ENCODE data around the gene TULP1. TPM values are rescaled to one million over a fixed set of nuclear protein-coding genes. Genes with fewer than 3 reads are reported as not detected.
"Not testable (repeated sequence)": the region's sequence is repeated elsewhere in the genome, so short reads cannot be mapped to it uniquely, and the experiment has no call there.

The TULP1 gene
- total RNA-seq, 2 donors from 2014 or later, result not detected

GRCh38 chr6:35515939-35516338, 3.2 kb upstream of the TULP1 start:
- H3K9me3 Mint-ChIP-seq; H3K27ac Mint-ChIP-seq; ATAC-seq; H3K36me3 Mint-ChIP-seq; H3K4me3 Mint-ChIP-seq; H3K4me1 Mint-ChIP-seq (ENCODE audit: low read depth in 2 of 2): not testable (repeated sequence)
- DNase-seq (ENCODE audit: low spot score), result peak; percentile 2
- H3K27me3 Mint-ChIP-seq, result peaks cover 6 to 12% of the 10 kb centered on the region in 2 donors

- Mint-ChIP-seq H3K36me3 (no peaks in the 10 kb centered on the region), H3K4me3 (no peak overlapping the region), H3K9me3 (no peaks in the 10 kb centered on the region), H3K4me1 (ENCODE audit: low read depth in 2 of 2) (peaks cover 0 to 2% of the 10 kb centered on the region in 2 donors), H3K27me3 (peaks cover 8 to 18% of the 10 kb centered on the region in 2 donors), H3K27ac (no peak overlapping the region)
- DNase-seq (ENCODE audit: low spot score), result no peak
- no peak for ATAC-seq
Measured at GRCh38 chr6:35514587-35514986, 1.9 kb upstream of the TULP1 start.

DNA sequence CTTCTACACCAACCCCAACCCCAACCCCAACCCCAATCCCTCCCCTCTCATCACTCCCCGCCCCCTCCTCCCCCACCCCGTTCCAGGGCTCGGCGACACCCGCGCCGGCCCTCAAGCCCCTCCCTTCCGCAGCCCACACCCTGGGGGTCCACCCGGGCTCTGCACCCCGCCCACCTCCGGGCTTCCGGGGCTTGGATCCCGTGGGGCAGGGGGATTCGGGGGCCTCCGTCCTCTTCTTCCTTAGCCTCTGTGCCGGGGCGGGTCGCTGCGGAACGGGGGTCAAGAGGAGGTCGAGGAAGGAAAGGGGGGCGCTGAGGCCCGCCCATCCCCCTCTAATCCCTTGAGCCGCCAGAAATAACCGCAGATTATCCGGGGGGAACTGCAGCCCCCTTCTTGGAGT, 690 bp downstream of the TULP1 start:
- DNase-seq (ENCODE audit: low spot score) (no peak), ATAC-seq (no peak)
- no peaks in the 10 kb centered on the region for H3K36me3 Mint-ChIP-seq
- H3K4me3 Mint-ChIP-seq, result no peak overlapping the region
- H3K9me3 Mint-ChIP-seq, result no peaks in the 10 kb centered on the region
- H3K4me1 Mint-ChIP-seq (ENCODE audit: low read depth in 2 of 2), result peaks cover 0 to 2% of the 10 kb centered on the region in 2 donors
- H3K27ac Mint-ChIP-seq, result no peak overlapping the region
- peaks cover 8 to 21% of the 10 kb centered on the region in 2 donors for H3K27me3 Mint-ChIP-seq

GRCh38 chr6:35511562-35511941, 1.1 kb downstream of the TULP1 start:
- peaks cover 0 to under 1% of the 10 kb centered on the region in 2 donors for H3K4me1 Mint-ChIP-seq (ENCODE audit: low read depth in 2 of 2)
- no peaks in the 10 kb centered on the region for H3K36me3 Mint-ChIP-seq
- H3K9me3 Mint-ChIP-seq, result no peaks in the 10 kb centered on the region
- peaks cover 10 to 21% of the 10 kb centered on the region in 2 donors for H3K27me3 Mint-ChIP-seq
- DNase-seq (ENCODE audit: low spot score) (no peak), ATAC-seq (no peak)
- H3K4me3 Mint-ChIP-seq, result no peak overlapping the region
- no peak overlapping the region for H3K27ac Mint-ChIP-seq

- no peak for DNase-seq (ENCODE audit: low spot score)
- Mint-ChIP-seq H3K4me1 (ENCODE audit: low read depth in 2 of 2) (no peaks in the 10 kb centered on the region), H3K27me3 (peaks cover 15 to 23% of the 10 kb centered on the region in 2 donors), H3K27ac (no peak overlapping the region), H3K4me3 (no peak overlapping the region), H3K9me3 (no peaks in the 10 kb centered on the region), H3K36me3 (no peaks in the 10 kb centered on the region)
- ATAC-seq, result no peak
Measured at GRCh38 chr6:35510916-35511561, 1.7 kb downstream of the TULP1 start.

- Mint-ChIP-seq H3K27me3 (peaks cover 15 to 20% of the 10 kb centered on the region in 2 donors), H3K4me3 (no peak overlapping the region), H3K27ac (no peak overlapping the region), H3K4me1 (ENCODE audit: low read depth in 2 of 2) (no peaks in the 10 kb centered on the region), H3K9me3 (no peaks in the 10 kb centered on the region), H3K36me3 (no peaks in the 10 kb centered on the region)
- DNase-seq (ENCODE audit: low spot score) (no peak), ATAC-seq (no peak)
Measured at GRCh38 chr6:35508542-35508941, 4.2 kb downstream of the TULP1 start.

DNA sequence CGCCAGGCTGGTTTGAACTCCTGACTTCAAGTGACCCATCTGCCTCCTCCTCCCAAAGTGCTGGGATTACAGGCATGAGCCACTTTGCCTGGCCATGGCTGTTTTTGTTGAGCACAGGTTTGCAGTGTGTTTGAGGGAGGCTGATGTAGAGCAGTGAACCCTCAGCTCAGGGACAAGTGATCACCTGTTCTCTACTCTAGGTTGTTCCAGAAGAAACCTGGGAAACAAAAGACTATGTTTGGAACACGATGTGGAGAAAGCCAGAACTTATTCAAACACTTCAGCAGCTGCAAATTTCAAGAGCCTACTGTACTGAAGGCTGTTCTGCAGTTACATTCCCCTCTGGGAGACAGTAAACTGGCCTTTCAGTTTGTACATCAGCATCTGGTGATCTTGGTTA, 4.7 kb downstream of the TULP1 start:
- no peaks in the 10 kb centered on the region for H3K9me3 Mint-ChIP-seq
- no peaks in the 10 kb centered on the region for H3K36me3 Mint-ChIP-seq
- DNase-seq (ENCODE audit: low spot score) (no peak), ATAC-seq (no peak)
- no peak overlapping the region for H3K4me3 Mint-ChIP-seq
- no peak overlapping the region for H3K27ac Mint-ChIP-seq
- peaks cover 15 to 20% of the 10 kb centered on the region in 2 donors for H3K27me3 Mint-ChIP-seq
- H3K4me1 Mint-ChIP-seq (ENCODE audit: low read depth in 2 of 2), result no peaks in the 10 kb centered on the region

DNA sequence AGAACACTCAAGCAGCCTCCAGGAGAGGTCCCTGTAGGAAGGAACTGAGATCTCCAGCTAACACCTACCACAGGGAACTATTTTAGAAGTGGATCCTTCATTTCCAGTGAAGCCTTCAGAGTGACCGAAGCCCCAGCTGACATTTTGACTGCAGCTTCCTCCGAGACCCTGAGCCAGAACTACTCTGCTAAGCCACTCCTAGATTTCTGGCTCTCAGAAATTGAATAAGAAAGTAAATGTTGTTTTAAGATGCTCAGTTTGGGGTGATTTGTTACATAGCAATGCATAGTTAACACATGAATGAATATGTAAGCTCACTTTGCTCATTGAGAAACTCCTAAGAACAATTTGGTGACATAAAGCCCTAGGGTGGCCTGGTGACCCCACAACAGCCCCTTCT, 5.5 kb downstream of the TULP1 start:
- no peak for ATAC-seq
- H3K4me1 Mint-ChIP-seq (ENCODE audit: low read depth in 2 of 2), result no peaks in the 10 kb centered on the region
- H3K27me3 Mint-ChIP-seq, result peaks cover 15 to 18% of the 10 kb centered on the region in 2 donors
- H3K4me3 Mint-ChIP-seq, result no peak overlapping the region
- H3K9me3 Mint-ChIP-seq, result no peaks in the 10 kb centered on the region
- no peaks in the 10 kb centered on the region for H3K36me3 Mint-ChIP-seq
- no peak overlapping the region for H3K27ac Mint-ChIP-seq
- DNase-seq (ENCODE audit: low spot score), result no peak

- DNase-seq (ENCODE audit: low spot score) (no peak), ATAC-seq (no peak)
- Mint-ChIP-seq H3K36me3 (no peaks in the 10 kb centered on the region), H3K4me3 (no peak overlapping the region), H3K4me1 (ENCODE audit: low read depth in 2 of 2) (no peaks in the 10 kb centered on the region), H3K9me3 (no peaks in the 10 kb centered on the region), H3K27ac (no peak overlapping the region), H3K27me3 (peaks cover 15 to 21% of the 10 kb centered on the region in 2 donors)
Measured at GRCh38 chr6:35506536-35506935, 6.2 kb downstream of the TULP1 start.

DNA sequence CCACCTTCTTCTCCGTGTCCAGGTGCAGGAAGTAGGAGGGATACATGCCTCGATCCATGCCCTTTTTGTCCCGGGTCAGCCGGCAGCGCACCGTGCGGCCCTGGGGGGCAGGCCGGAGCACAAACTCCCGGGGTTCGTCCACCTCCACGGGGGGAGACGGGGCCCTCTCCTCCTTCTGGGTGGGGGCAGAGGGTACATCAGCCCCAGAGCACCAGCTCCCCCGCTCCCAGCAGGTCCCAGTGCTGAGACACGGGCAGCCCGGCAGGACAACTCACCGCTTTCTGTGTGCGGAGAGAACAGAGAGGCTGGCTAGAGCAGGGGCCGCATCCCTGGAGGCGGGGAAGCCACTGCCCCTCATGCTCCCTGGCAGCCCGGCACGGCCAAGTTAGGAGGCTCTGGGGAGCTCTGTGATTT, 6.7 kb downstream of the TULP1 start:
- H3K9me3 Mint-ChIP-seq, result no peaks in the 10 kb centered on the region
- H3K27me3 Mint-ChIP-seq, result peaks cover 10 to 20% of the 10 kb centered on the region in 2 donors
- no peak overlapping the region for H3K4me3 Mint-ChIP-seq
- DNase-seq (ENCODE audit: low spot score) (no peak), ATAC-seq (peak in 1 of 2 donors; percentile 31)
- no peak overlapping the region for H3K27ac Mint-ChIP-seq
- H3K36me3 Mint-ChIP-seq, result no peaks in the 10 kb centered on the region
- H3K4me1 Mint-ChIP-seq (ENCODE audit: low read depth in 2 of 2), result no peaks in the 10 kb centered on the region

DNA sequence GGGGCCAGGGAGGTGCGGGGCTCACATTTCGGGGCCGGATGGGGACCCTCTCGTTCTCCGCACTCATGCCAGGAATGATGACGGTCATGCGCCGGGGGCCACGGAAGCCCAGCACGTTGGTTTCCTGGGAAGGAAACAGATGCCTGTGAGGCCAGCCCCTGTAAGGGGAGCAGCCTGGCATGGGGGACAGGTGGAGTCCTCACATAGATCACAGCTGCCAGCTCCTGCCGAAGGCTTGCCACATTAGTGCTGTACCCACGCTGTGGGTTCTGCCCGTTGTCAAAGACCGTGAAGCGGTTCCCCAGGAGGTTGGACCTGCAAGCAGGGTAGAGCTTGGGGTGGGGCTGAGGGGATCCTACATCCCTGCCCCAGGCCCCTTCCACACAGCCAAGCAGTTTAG, 9.2 kb downstream of the TULP1 start:
- Mint-ChIP-seq H3K4me3 (no peak overlapping the region), H3K4me1 (ENCODE audit: low read depth in 2 of 2) (peaks cover 4% of the 10 kb centered on the region in 2 donors), H3K36me3 (no peaks in the 10 kb centered on the region), H3K27ac (no peak overlapping the region), H3K9me3 (no peaks in the 10 kb centered on the region), H3K27me3 (peaks cover 16 to 17% of the 10 kb centered on the region in 2 donors)
- ATAC-seq (no peak), DNase-seq (ENCODE audit: low spot score) (no peak)

DNA sequence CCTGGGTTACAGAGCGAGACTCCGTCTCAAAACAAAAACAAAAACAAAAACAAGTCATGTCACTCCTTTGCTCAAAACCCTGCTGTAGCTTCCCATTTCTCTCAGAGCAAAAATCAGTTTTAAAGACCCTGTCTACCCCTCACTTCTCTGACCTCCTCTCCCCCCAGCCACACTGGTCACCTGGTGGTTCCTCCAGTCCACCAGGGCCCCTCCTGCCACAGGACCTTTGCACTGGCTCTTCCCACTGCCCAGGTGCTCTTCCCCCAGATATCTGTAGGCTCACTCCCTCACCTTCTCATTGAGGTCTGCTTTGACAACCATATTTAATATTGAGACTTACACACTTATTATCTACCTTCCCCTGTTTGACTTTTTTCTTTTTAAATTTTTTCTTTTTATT, 10.9 kb downstream of the TULP1 start:
- H3K36me3 Mint-ChIP-seq, result no peaks in the 10 kb centered on the region
- peaks cover 18 to 19% of the 10 kb centered on the region in 2 donors for H3K27me3 Mint-ChIP-seq
- no peak overlapping the region for H3K27ac Mint-ChIP-seq
- no peak for ATAC-seq
- no peaks in the 10 kb centered on the region for H3K9me3 Mint-ChIP-seq
- no peak for DNase-seq (ENCODE audit: low spot score)
- H3K4me3 Mint-ChIP-seq, result no peak overlapping the region
- peaks cover 7 to 8% of the 10 kb centered on the region in 2 donors for H3K4me1 Mint-ChIP-seq (ENCODE audit: low read depth in 2 of 2)

GRCh38 chr6:35500782-35501181, 11.9 kb downstream of the TULP1 start:
- H3K4me1 Mint-ChIP-seq (ENCODE audit: low read depth in 2 of 2), result peaks cover 7 to 8% of the 10 kb centered on the region in 2 donors
- no peak overlapping the region for H3K4me3 Mint-ChIP-seq
- no peaks in the 10 kb centered on the region for H3K9me3 Mint-ChIP-seq
- ATAC-seq, result no peak
- no peaks in the 10 kb centered on the region for H3K36me3 Mint-ChIP-seq
- H3K27ac Mint-ChIP-seq, result no peak overlapping the region
- H3K27me3 Mint-ChIP-seq, result peaks cover 12 to 16% of the 10 kb centered on the region in 2 donors
- no peak for DNase-seq (ENCODE audit: low spot score)

DNA sequence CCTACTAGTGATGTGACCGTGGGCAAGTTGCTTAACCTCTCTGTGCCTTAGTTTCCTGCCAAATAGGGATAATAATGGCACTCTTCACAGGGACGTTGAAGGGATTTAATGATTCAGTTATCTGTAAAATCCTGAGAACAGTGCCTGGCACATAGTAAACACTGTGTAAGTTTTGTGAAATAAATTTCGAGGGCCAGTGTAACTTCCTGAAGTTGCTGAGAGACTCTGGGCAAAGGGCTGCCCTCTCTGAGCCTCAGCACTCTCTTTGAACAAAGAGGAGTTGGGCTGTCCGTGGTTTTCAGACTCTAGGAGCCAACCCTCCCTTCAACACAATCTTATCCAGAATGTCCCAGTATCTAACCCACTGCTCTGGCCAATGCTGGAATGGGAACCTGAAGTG, 13.3 kb downstream of the TULP1 start:
- H3K27ac Mint-ChIP-seq, result no peak overlapping the region
- H3K9me3 Mint-ChIP-seq, result no peaks in the 10 kb centered on the region
- H3K4me1 Mint-ChIP-seq (ENCODE audit: low read depth in 2 of 2), result peaks cover 8 to 9% of the 10 kb centered on the region in 2 donors
- DNase-seq (ENCODE audit: low spot score) (no peak), ATAC-seq (no peak)
- H3K27me3 Mint-ChIP-seq, result peaks cover 12 to 16% of the 10 kb centered on the region in 2 donors
- no peak overlapping the region for H3K4me3 Mint-ChIP-seq
- H3K36me3 Mint-ChIP-seq, result no peaks in the 10 kb centered on the region
